LNCAP (cell line): ENCODE data around the gene COX6B1.

Source experiments
- TF ChIP-seq, protein P1 (sequence below): fragments of 450-650 bp; IDR thresholded peaks from 2 replicates; pipeline ENCODE4 v1.5.1; 2017; ENCODE audit warnings: mild to moderate bottlenecking

Gene COX6B1

DNA sequence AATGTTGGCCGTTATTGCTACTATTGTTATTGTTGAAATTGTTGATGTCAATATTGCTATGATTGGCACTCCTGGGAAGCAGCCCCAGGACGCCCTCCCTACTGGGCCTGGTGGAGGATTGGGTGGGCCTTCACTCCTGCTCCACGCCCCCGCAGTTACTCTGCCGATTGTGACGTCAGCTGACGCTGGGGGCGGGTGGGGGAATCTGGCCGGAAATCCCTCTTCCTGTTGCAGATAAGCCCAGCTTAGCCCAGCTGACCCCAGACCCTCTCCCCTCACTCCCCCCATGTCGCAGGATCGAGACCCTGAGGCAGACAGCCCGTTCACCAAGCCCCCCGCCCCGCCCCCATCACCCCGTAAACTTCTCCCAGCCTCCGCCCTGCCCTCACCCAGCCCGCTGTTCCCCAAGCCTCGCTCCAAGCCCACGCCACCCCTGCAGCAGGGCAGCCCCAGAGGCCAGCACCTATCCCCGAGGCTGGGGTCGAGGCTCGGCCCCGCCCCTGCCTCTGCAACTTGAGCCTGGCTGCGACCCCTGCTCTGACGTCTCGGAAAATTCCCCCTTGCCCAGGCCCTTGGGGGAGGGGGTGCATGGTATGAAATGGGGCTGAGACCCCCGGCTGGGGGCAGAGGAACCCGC, 6.5 kb upstream of the COX6B1 start, which contains the start of gene ETV2:
Gene ETV2, plus strand, starts transcription at position 231 of the 637 bp plus-strand sequence. CDS start 716 bp downstream, outside the sequence.
- TF ChIP-seq, protein P1, sequence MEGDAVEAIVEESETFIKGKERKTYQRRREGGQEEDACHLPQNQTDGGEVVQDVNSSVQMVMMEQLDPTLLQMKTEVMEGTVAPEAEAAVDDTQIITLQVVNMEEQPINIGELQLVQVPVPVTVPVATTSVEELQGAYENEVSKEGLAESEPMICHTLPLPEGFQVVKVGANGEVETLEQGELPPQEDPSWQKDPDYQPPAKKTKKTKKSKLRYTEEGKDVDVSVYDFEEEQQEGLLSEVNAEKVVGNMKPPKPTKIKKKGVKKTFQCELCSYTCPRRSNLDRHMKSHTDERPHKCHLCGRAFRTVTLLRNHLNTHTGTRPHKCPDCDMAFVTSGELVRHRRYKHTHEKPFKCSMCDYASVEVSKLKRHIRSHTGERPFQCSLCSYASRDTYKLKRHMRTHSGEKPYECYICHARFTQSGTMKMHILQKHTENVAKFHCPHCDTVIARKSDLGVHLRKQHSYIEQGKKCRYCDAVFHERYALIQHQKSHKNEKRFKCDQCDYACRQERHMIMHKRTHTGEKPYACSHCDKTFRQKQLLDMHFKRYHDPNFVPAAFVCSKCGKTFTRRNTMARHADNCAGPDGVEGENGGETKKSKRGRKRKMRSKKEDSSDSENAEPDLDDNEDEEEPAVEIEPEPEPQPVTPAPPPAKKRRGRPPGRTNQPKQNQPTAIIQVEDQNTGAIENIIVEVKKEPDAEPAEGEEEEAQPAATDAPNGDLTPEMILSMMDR = no peak

DNA sequence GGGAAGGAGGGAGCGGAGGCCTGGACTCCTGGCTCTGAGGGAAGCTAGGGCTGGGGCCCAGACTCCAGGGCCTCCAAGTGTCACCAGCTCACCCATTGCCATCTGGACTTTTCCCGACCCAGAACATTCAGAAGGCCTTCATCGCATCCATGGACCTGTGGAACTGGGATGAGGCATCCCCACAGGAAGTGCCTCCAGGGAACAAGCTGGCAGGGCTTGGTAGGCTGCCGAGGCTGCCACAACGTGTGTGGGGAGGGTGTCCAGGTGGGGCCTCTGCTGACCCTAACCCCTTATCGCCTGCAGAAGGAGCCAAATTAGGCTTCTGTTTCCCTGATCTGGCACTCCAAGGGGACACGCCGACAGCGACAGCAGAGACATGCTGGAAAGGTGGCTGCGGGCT, 5.8 kb upstream of the COX6B1 start:
- TF ChIP-seq, protein P1 = no peak

DNA sequence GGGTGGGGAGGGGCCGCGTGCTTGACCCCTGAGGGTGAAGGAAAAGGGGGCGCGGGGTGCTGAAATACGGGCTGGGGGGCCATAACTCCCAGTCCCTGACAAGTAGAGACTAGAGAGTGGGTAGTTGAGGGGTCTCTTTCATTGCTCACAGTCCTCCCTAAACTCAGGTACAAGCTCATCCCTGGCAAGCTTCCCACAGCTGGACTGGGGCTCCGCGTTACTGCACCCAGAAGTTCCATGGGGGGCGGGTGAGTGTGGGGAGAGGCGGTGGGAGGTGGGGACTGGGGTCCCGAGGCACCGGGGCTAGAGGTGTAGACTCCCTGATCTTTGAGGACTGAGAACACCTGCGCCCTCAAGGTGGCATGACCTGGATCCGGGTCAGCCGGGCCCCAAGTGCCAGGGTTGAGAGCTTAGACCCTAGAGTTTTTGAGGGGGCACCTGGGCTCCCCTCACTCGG, 5.3 kb upstream of the COX6B1 start:
- TF ChIP-seq, protein P1 = no peak

DNA sequence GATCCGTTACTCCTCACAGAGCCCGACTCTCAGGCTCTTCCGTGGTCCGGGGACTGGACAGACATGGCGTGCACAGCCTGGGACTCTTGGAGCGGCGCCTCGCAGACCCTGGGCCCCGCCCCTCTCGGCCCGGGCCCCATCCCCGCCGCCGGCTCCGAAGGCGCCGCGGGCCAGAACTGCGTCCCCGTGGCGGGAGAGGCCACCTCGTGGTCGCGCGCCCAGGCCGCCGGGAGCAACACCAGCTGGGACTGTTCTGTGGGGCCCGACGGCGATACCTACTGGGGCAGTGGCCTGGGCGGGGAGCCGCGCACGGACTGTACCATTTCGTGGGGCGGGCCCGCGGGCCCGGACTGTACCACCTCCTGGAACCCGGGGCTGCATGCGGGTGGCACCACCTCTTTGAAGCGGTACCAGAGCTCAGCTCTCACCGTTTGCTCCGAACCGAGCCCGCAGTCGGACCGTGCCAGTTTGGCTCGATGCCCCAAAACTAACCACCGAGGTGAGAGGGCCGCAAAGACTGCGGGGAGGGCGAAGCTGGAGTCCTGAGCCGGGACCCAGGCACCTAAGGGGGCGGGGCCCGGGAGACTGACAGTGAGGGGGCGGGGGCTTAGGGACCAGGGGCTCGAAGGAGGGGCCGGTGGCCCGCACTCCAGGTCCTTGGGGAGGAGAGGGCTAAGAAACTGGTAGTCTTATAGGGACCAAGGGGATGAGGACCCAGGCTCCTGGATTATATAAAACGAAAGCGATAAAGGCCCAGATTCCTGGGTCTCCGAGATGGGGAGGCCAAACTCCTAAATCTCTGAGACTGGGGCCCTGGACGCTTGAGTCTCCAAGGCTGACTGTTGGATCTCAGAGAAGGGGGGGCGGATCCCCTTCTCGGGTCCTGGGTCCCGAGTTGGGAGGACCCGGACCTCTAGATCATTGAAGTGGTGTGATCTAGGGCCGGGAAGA, 4.6 kb upstream of the COX6B1 start:
- TF ChIP-seq, protein P1 = no peak

DNA sequence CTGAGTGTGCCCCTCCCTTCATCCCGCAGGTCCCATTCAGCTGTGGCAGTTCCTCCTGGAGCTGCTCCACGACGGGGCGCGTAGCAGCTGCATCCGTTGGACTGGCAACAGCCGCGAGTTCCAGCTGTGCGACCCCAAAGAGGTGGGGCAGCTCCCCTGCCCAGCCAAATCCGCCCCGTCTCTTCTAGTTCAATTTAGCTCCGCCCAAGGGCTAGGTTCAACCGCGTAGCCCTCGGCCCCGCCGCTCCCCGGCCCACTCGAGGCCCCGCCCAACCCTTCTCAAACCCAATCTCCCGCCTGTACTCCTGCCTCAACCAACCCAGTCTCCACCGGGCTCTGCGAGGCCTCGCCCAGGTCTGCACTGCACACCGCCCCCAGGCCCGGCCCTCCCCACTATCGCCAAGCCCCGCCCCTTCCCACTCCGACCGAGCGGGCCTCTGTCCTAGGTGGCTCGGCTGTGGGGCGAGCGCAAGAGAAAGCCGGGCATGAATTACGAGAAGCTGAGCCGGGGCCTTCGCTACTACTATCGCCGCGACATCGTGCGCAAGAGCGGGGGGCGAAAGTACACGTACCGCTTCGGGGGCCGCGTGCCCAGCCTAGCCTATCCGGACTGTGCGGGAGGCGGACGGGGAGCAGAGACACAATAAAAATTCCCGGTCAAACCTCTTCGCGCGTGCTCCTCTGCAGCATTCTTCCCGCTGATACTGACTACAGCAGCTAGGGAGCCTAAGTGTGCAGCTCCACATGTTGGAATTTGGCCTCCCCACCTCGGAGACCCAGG, 3.7 kb upstream of the COX6B1 start:
- TF ChIP-seq, protein P1 = no peak

DNA sequence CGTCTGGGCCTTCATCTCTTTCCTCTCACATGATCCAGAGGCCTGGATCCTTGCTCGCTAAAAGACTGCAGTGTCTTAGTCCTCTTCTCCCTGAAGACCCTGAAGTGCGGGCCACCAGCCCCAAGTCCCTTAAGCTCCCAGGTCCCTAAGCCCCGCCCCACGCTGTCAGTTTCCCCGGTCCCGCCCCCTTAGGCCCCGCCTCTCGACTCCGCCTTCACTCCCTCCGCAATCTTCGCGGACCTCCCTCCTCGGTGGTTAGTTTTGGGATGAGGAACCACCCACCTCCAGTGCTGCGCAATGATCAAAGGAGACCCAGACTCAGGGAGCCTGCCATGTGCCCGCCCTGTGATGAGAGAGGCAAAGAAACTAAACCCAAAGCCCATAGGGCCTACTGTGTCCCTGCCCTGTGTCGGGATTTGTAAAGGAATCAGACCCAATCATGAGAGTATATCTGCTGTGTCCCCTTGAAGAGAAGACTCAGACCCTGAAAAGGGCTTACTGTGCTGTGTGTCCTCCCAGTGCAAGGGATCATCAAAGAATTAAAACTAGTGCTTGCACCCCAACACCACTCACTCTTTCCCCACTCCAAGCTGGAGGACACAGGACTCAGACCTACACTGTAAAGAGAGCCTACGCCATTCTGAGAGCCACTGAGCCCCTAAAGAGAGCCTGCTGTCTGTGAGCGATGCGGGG, 3.0 kb upstream of the COX6B1 start:
- TF ChIP-seq, protein P1 = no peak
